Measurements from ENCODE around the gene UMODL1.

DNA sequence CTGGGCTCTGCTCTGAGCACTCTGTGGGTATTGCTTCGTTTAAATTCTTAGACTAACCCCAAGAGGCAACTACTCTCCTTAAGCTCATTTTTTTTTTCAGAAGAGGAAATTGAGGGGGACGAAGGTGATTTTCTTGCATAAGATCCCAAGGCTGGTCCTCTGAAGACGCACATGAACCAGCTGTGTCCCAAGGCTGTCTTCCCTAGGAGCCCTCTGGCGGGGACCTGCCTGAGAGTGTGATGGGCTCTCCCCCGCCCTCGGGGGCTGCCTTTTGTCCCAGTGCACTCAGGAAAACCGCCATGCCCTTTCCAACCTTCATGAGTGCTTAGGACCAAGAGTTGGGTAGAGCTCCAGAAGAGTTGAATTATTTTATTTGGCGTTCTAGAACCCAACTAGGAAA, 21.7 kb downstream of the UMODL1 start:
- TF ChIP-seq POLR2AphosphoS5 (IDR thresholded peaks at IDR 0.05), result no peak
- no peak for TF ChIP-seq CTCF (IDR thresholded peaks at IDR 0.05)

Data from stomach (tissue), 4 donors.